ENCODE data around the gene MTHFR.
A peak's percentile ranks its signal among the peaks of the same experiment; 100 is the strongest.

The MTHFR gene

GRCh38 chr1:11759791-11760190, 46.0 kb downstream of the MTHFR start:
- no peak for DNase-seq (ENCODE audit: low read depth in 2 of 2)

DNA sequence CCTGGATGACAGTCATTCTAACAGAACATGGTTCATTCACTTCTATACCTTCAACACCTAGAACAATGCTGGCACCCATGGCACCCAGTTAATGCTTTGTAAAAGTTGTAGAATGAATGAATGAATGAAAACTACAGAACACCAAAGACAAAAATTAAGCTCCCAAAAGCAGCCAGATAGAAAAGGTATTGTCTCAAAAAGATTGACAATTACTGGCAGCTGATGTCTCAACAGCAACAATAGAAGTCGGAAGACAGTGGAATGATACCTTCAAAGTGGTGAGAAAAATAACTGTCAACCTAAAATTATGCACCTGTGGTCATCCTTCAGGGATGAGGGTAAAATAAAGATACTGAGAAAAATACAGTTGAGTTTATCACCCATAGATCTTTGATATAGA, 48.7 kb downstream of the MTHFR start:
- DNase-seq (ENCODE audit: low read depth in 2 of 2), result no peak

DNA sequence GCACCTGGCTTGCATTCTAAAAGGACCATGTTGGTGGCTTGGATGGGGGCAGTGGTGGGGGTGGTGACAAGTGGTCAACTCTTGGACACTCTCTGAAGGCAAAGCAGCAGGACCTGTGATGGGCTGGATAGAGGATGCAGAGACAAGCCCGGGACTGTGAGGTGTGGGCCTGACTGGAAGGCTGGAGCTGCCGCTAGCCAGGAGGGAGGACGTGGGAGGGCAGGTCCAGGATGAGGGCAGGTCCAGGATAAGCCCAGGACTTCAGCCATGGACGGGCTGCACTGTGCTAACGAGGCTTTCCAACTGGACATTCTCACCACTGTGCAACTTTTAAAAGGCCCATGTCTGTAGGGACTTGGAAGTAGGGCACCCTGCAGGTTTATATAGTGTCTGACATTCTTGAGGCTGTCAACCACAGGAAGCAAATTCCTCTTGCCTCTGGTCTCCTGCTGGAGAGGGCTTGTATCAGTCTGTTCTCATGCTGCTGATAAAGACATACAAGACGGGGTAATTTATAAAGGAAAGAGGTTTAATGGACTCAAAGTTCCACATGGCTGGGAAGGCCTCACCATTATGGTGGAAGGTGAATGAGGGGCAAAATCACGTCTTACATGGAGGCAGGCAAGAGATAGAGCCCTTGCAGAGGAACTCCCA, 52.1 kb downstream of the MTHFR start:
- no peak for DNase-seq (ENCODE audit: low read depth in 2 of 2)

DNA sequence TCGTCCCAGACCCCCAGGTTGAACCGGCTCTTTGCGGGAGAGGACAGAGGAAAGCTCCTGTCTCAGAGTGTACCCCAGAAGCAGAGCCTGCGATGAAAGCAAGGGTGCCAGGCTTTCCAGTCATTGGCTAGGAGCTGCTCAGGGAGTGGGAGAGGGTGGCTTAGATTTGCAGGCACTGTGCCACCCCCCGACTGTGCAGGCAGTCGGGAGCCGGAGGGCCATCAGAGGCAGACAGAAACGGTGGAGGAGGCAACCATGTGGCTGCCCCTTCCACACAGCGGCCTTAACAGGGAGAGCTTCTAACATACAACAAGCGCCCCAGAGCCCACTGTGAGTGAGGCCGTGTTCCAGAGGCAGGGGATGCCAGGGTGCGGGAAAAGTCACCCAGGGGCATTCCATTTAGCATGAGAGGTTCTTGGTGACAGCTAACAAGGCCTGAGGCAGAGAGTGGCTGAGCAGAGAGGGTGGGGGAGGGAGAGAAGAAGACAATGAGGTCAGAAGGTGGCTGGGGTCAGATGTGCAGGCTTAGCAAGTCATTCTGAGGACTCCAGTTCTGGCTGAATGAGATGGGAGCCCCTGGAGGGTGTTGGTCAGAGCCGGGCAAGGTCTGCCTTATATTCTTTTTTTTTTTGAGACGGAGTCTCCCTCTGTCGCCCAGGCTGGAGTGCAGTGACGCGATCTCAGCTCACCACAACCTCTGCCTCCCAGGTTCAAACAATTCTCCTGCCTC, 53.2 kb downstream of the MTHFR start:
- DNase-seq (ENCODE audit: low read depth in 2 of 2), result no peak

DNA sequence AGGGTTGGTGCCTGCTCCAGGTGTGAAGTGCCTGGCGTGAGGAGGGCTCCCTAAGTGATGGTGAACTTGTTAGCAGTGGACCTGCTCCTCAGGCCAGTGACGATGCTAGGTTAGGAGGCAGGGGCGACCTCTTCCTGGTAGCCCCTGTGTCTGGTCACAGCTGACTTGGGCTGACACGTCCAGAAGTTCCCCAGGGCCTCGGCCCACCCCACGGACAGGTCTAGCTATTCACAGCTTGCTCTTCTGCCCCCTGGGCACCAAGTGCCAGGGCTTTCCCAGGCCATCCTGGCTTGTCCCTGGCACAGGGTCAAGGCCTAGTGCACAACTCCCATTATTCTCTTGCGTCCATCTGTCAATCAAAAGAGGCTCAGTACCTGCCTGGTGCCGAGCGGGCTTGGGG, 54.7 kb downstream of the MTHFR start:
- no peak for DNase-seq (ENCODE audit: low read depth in 2 of 2)

DNA sequence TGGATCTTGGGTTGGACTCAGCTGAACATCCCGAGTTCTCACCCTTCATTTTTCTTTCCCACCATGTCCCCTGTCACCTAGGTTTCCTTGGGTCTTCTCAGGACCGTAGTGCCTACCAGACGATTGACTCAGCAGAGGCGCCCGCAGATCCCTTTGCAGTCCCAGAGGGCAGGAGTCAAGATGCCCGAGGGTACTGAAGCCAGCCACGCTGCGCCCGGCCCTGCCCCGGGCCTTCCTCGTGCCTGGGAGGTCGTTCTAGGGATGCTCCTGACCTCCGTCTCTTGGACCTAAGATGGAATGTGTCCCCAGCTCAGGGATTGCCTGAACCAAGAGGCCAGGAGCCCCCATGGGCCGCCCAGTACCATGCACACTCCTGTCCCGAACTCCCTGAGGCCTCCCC, 55.8 kb downstream of the MTHFR start:
- no peak for DNase-seq (ENCODE audit: low read depth in 2 of 2)

DNA sequence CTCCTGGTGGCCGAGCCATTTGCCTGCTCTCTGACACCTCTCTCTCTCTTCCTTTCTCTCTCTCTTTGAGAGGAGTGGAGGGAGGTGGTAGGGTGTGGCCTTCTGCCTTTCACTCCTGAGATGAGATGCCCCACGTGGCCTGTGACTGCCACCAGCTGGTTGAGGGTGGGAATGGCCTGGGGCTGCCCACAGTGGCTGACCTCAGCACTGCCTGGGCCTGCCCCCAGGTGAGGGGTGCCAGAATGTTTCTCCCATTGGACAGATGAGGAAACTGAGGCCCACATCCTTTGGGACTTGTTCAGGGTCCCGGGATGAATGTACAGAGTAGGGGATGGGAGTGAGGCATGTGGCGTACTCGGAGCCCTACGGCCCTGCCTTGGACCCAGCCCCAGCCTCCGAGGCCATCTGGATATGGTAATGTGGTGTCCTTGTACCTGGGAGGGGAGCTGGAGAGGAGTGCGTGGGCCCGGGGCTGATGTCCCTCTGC, 56.5 kb downstream of the MTHFR start:
- DNase-seq (ENCODE audit: low read depth in 2 of 2), result no peak

DNA sequence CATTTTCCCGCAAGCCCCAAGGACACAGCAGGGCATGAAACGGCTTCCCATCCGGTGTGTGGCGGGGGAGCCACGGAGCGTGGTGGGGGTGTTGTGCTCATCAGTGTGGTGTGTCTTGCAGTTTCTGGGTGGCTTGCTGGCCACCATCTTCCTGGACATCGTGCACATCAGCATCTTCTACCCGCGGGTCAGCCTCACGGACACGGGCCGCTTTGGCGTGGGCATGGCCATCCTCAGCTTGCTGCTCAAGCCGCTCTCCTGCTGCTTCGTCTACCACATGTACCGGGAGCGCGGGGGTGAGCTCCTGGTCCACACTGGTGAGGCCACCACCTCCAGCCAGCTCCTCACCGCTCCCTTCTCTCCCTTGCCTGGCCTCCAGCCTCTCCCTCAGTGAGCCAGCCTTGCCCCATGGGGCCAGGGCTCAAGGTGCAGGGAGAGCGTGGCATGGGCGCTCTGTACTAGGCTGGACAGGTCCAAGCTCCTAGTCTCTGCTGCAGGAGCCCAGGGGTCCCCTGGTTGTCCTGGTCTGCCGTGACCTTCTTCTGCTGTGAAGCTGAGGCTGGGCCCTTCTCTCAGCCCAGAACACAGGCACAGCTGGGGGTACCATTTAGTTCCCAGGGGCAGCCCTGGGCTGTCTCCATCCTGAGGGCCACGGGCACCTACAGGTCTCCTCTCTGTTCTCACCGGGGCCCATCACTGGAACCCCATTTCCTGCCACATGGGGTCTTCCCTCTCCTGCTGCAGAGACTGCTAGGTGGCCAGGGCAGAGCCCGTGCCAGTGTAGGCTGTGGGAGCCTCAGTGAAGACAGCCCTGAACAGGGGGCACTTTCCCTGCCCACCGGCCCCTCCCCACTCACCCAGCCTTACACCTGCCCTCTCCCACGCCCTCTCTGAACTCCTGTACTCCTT, 57.2 kb downstream of the MTHFR start:
- DNase-seq (ENCODE audit: low read depth in 2 of 2), result no peak

- no peak for DNase-seq (ENCODE audit: low read depth in 2 of 2)
These were observed 58.8 kb downstream of the MTHFR start for GRCh38 chr1:11746795-11747487.

- DNase-seq (ENCODE audit: low read depth in 2 of 2), result no peak
These were observed 59.7 kb downstream of the MTHFR start for GRCh38 chr1:11746092-11746491.

- no peak for DNase-seq (ENCODE audit: low read depth in 2 of 2)
These were observed 61.5 kb downstream of the MTHFR start for GRCh38 chr1:11744287-11744686.

GRCh38 chr1:11741919-11742558, 63.7 kb downstream of the MTHFR start:
- DNase-seq (ENCODE audit: low read depth in 2 of 2), result no peak

DNA sequence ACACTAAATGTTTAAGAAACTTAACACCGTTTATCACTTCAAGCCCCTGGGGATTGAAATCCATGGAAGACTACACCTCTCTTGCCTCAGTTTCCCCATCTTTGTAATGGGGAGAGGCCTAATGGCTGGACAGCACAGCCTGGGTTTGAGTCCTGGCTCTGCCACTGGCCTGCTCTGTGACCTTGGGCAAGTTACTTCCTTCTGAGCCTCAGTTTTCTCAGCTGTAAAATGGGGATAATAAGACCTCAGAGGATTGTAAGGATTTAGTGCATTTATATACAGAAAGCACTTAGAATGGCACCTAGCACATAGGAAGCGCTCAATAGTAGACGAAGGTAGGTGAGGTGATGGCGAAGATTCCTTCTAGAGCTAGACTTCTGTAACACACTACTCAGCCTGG, 64.3 kb downstream of the MTHFR start:
- DNase-seq (ENCODE audit: low read depth in 2 of 2), result no peak

DNA sequence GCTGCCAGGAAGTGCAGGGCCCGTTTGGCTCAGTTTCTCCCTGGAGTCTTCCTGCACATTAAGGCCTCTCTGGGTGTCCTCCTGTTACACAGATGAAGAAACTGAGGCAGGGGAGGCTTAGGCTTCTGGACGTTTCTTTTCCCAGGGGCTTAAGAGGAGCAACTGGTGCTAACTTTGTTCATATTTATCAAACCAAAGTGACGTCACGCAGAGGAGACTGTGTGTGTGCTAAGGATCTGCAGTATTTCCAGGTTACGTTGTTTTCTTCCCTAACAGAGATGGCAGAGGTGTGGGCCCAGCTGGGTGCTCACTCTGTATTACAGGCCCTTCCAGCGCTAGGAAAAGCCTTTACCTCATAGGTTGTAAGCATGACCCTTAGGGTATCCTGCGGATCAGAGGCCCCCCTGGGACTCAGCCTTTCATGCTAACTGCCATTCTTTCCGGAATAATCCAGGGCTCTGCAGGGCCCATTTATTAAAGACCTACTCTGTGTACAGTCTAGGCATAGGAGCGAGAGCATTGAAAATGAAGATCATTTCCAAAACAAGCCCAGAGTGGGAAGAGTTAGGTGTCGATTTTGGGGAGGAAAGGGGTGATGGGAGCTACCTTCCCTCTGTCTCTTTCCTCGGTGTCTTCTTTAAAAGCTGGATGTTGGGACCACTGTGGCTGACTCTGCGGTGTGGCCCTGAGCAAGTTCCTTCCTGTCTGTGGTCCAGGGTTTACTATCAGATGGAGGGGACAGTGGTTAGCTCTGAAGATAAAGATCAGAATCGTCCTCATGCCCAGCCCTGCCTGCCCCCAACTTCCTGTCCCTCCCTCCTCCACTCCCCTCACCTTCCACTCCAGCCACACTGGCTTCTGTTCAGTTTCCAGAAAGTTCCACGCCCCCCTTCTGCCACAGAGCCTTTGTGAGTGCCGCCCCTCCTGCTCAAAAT, 65.2 kb downstream of the MTHFR start:
- DNase-seq (ENCODE audit: low read depth in 2 of 2), result no peak

GRCh38 chr1:11738783-11739182, 67.0 kb downstream of the MTHFR start:
- DNase-seq (ENCODE audit: low read depth in 2 of 2), result no peak

DNA sequence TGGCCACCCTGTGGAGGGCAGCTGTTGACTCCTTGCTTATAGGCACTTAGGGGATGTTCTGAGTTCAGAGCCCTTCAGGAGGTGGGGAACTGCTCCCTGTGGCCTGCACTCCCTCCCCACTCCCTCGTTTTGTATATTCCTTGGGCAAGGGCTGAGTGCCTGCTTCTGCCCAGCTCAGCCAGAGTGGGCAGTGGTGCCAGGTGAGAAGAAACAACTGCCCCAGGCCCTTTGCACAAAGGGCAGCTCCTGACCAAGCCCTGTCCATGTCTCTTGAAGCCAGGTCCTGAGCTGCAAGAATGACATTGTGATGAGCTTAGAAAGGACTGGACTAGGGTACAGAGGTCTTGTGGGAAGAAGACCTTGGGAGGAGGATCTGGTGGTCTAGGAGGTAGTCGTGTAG, 67.7 kb downstream of the MTHFR start:
- DNase-seq (ENCODE audit: low read depth in 2 of 2), result no peak

DNA sequence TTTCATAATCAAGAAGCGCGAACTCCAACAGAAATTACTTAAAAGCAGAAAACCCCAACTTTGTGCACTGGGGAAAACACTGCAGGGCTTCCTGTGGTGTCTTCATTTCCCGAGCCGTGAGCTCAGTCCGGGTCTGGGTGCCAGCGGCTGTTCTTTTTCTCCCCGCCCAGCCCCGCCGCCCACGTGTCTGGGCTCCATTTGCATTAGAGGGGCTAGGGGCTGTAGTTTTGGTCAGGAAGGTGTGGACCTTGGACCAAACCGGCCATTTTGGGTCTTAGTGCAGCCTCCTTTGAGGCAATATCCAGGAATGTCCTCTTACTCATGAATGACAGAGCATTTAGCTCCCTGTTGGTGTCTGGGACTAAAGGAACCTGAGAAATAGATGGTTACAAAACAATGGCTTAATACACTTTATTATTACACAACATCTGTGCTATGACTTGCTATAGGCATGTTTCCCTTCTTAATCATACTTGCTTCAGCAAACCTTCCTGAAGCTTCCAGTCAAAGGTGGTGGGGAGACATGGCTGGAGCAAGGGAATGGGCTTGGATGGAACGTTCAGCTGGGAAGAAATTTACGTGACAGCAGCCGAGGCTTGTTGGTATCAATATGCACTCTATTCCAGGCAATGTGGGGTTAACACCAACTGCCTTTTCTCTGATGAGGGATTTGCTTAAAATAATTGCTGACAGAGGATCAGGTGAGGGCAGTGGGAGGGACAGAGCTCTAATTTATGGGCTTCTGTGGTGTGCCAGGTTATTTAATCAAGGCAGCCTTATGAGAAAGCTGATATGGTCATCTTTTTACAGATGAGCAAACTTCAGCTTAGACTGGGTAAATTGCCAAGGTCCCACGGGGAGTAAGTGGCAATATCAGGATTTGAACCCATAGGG, 68.8 kb downstream of the MTHFR start:
- no peak for DNase-seq (ENCODE audit: low read depth in 2 of 2)

DNA sequence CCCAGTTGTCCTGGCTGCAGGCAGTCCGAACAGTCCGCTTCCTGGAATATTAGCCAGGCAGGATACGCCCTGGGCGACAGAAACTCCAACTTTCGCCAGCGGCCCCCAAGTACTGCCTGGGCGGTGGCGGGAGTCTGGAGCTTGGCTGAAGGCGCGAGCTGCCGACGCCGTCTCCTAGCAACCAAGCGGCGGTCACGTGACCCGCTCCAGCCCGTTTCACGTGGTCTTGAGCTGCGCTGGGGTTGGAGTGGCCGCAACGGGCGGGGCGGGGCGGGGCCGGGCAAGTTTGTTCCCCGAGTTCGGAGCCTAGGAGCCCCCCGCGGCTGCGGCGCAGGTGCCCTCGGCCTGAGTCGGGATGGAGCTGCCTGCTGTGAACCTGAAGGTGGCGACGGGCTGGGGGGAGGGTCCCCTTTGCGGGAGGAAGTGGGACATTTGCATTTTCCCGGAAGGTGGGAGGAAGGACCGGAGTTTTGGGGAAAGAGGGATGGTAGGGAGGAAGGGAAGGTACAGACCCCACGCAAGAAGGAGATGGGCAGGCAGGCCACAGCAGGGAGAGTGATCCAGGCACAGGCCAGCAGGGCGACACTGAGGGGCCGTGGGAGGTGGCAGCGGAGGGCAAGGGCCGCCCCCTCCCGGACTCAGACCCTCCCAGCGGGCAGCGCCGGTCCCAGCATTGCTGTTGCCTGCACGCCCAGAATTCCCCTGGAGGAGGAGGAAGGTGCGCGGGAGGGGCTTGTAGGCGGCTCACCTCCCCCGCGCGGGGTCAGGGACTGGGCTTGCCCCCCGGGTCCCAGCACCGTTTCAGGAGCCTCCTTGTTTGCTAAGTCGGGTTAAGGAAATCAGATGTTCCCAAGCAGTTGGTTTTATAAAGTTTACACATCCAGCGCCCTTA, 69.7 kb downstream of the MTHFR start, which contains the start of gene AGTRAP:
Gene AGTRAP, plus strand, starts transcription at position 283 of the 892 bp plus-strand sequence. Its CDS starts 73 bp downstream, at position 356.
- DNase-seq (ENCODE audit: low read depth in 2 of 2), result peak; percentile 71 to 73

Data from stimulated activated CD8-positive, alpha-beta memory T cell treated with anti-CD3 and anti-CD28 coated beads, Interleukin-2, amount 100 ng/mL, for 1 hour (primary cell).